SU-DHL-6 (cell line): ENCODE data around the gene FAM161A.

Source experiments
- EZH2phosphoT487 ChIP-seq: fragments of 200-600 bp; sonication (generic), shearing (Covaris generic); conservative IDR thresholded peaks from 2 replicates; pipeline ENCODE4 v1.6.1; 2018; ENCODE audit warnings: mild to moderate bottlenecking, antibody characterized with exemption, low read length, moderate library complexity, mixed read lengths
- TF ChIP-seq, protein P1 (sequence below): fragments of 200-600 bp; sonication (generic); IDR thresholded peaks from one replicate; pipeline ENCODE4 v1.5.1; 2017; ENCODE audit warnings: antibody characterized with exemption, mild to moderate bottlenecking, low read length, moderate library complexity; ENCODE audit not compliant: insufficient read depth, poor library complexity, severe bottlenecking

DNA sequence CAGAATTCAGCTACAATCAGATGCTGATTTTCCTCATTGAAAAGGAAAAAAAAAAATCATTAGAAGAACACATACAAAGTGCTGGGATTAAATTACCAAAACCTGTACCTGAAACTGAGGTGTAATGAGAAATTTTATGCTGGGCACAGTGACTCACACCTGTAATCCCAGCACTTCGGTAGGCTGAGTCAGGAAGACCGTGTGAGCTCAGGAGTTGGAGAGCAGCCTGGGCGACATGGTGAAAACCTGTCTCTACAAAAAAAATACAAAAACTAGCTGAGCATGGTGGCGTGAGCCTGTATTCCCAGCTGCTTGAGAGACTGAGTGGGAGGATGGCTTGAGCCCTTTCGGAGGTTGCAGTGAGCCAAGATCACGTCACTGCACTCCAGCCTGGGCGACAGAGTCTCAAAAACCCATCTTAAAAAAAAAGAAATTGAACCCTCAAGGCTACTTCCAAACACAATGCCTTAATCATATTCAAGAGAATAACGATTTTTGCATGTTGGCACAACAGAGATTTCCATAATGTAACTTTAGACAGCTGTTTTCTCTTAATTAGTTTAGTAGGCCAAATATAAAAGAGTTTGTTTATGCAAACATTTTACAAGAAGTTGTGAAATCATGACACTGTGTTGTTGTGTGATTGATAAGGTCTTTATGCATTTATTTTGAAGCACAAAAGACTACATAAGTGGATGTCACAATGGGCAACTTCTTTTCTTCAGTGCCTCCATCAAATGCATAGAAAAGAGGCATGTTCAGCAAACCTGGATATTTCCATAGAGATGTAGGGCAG is 63.9 kb downstream of the FAM161A start:
- TF ChIP-seq, protein P1, sequence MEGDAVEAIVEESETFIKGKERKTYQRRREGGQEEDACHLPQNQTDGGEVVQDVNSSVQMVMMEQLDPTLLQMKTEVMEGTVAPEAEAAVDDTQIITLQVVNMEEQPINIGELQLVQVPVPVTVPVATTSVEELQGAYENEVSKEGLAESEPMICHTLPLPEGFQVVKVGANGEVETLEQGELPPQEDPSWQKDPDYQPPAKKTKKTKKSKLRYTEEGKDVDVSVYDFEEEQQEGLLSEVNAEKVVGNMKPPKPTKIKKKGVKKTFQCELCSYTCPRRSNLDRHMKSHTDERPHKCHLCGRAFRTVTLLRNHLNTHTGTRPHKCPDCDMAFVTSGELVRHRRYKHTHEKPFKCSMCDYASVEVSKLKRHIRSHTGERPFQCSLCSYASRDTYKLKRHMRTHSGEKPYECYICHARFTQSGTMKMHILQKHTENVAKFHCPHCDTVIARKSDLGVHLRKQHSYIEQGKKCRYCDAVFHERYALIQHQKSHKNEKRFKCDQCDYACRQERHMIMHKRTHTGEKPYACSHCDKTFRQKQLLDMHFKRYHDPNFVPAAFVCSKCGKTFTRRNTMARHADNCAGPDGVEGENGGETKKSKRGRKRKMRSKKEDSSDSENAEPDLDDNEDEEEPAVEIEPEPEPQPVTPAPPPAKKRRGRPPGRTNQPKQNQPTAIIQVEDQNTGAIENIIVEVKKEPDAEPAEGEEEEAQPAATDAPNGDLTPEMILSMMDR = no peak
- no peak for TF ChIP-seq EZH2phosphoT487
